Choroid plexus epithelial cell (primary cell): ENCODE measurements around the gene ACACB.

Source experiments
- DNase-seq: peaks from one replicate; pipeline ENCODE4 v3.0.0-alpha.2; 2010; ENCODE audit warnings: low read depth
- H3K4me3 ChIP-seq: 2 replicates; pipeline ENCODE4 v1.5.1; 2011; ENCODE audit warnings: low read depth, mild to moderate bottlenecking, control low read depth, low read length, moderate library complexity
- CTCF ChIP-seq: conservative IDR thresholded peaks from 2 replicates; pipeline ENCODE4 v1.5.1; 2011; ENCODE audit warnings: low read depth, mild to moderate bottlenecking, control low read depth, inconsistent platforms, low read length, moderate library complexity

ACACB gene

GRCh38 chr12:109289004-109289403 is 172.6 kb downstream of the ACACB start:
- no peak for DNase-seq
- no peak for TF ChIP-seq CTCF
- no peak overlapping the region for H3K4me3 ChIP-seq

GRCh38 chr12:109289551-109289950 is 173.2 kb downstream of the ACACB start:
- no peak overlapping the region for H3K4me3 ChIP-seq
- DNase-seq, result no peak
- no peak for TF ChIP-seq CTCF

DNA sequence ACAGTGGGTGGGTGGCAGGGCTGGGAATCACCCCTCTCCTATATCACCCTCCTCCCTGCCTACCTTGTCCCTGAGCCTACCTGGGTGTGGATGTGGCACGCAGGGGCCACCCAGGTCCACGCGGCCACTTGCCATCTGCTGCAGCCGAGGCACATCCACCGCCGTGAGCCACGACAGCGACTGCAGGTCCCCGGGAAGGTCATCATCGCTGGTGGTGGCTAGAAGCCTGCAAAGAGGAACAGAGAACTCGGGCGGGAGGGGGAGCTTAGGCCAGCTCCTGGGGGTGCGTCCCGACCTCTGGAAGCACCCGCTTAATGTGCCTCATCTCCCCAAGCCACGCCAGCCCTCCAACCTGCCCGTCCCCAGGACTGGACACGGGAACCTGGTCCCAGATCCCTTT is 173.7 kb downstream of the ACACB start:
- DNase-seq, result no peak
- no peak overlapping the region for H3K4me3 ChIP-seq
- no peak for TF ChIP-seq CTCF

DNA sequence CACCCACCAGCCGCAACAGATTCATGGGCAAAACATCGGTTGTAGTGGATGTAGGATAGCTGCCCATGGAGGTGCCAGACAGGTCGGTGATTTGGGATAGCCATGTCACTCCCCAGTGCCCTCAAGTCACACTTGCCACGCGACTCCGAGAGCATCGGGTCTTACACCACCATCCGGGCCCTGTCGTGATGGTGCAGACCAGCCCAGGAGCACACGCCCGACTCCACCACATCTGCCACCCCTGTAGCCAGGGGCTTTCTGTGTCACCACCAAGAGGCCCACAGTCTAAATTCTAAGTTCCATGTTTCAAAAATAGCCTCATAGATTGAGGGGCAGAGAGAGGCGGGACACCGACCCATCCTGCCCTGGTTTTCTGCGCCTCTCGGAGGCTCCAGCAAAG is 174.7 kb downstream of the ACACB start:
- no peak for TF ChIP-seq CTCF
- H3K4me3 ChIP-seq, result no peak overlapping the region
- no peak for DNase-seq

GRCh38 chr12:109291521-109292341 is 175.3 kb downstream of the ACACB start:
- peak; percentile 12 for DNase-seq
- no peak for TF ChIP-seq CTCF
- no peak overlapping the region for H3K4me3 ChIP-seq

DNA sequence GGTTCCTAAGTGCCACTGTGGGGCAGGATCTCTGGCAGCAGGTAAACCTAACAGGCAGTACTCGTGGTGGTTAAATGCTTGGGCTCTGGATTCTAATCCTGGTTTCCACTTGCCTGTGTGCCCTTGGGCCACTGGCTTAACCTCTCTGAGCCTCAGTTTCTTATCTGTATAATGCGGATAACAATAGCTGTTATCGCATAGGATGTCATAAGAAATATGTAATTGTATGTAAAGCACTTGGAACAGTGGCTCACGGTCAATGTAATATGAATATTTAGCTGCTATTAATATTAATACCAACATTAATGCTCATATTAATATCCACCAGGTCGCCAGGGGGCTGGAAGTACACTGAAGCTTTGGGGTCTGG is 175.9 kb downstream of the ACACB start:
- DNase-seq, result no peak
- no peak for TF ChIP-seq CTCF
- no peak overlapping the region for H3K4me3 ChIP-seq

DNA sequence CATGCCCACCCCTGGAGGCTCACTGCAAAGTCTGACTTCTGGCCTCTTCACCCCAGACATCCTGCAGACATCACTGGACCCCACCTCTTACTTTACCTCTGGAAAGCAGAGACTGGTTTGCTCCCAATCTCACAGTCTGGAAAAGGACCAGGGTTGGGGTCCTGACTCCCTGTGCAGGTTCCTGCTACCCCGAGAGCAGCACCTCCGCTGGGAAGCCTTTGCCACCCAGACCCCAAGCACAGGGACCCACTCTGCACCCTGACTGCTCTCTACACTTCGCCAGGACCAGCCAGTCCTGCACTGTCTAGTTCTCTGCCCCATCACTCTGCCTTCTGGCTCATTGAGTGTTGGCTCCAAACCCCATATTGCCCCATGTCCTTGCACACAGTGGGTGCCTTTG is 176.7 kb downstream of the ACACB start:
- H3K4me3 ChIP-seq, result no peak overlapping the region
- DNase-seq, result no peak
- TF ChIP-seq CTCF, result no peak
